Endothelial cell of umbilical vein (primary cell): ENCODE data around the gene KLF15. TPM values are rescaled to one million over a fixed set of nuclear protein-coding genes. Genes with fewer than 3 reads are reported as not detected.

Experiments used
- BruUV-seq: library from RNA; stranded (reverse); fragments of 400-500 nt; replicated peaks from 2 replicates; lab custom pipeline; 2021; lab: Mats Ljungman, UMichigan
- CTCF ChIA-PET: fragments of 300-600, 350-600 bp; sonication (Branson Sonifier 250); formaldehyde crosslinking; loops from one replicate; lab custom pipeline; 2021; ENCODE audit warnings: antibody characterized with exemption, inconsistent platforms; lab: Charles Lee
- POLR2A ChIA-PET: fragments of 300-600, 350-600 bp; sonication (Branson Sonifier 250); formaldehyde crosslinking; loops from one replicate; lab custom pipeline; 2021; ENCODE audit warnings: antibody characterized with exemption, inconsistent platforms; lab: Charles Lee
- DNase-seq: peaks from one replicate; pipeline ENCODE4 v3.0.0-alpha.2; 2011; ENCODE audit warnings: low read depth, low spot score
- FAIRE-seq: peaks from 2 replicates; lab custom pipeline; 2011; peaks lifted over from hg19 to GRCh38; lab: Jason Lieb, UNC
- H2AFZ ChIP-seq: 2 replicates; pipeline ENCODE4 v1.6.0; 2012; ENCODE audit warnings: low read depth, low read length, control low read depth, inconsistent platforms
- H3K27ac ChIP-seq: 2 replicates; pipeline ENCODE4 v1.5.1; 2011; ENCODE audit warnings: low read depth, mild to moderate bottlenecking, control low read depth, low read length, moderate library complexity; ENCODE audit not compliant: insufficient read depth
- H3K27me3 ChIP-seq, 2 experiments: 2 replicates each; pipeline versions ENCODE4 v1.6.0 to v1.6.1; 2011; ENCODE audit warnings: low read length in 2 of 2, mixed read lengths in 1 of 2; ENCODE audit not compliant: control insufficient read depth in 2 of 2, insufficient read depth in 2 of 2
- H3K36me3 ChIP-seq, 2 experiments: 2 replicates in 1 of 2; 3 replicates in 1 of 2; pipeline ENCODE4 v1.5.1; 2011; ENCODE audit warnings: low read length in 2 of 2, mild to moderate bottlenecking in 1 of 2, moderate library complexity in 1 of 2; ENCODE audit not compliant: control insufficient read depth in 2 of 2, insufficient read depth in 2 of 2; ENCODE audit errors: extremely low read depth in 1 of 2
- H3K4me1 ChIP-seq: 3 replicates; pipeline ENCODE4 v1.5.1; 2011; ENCODE audit warnings: mild to moderate bottlenecking, low read length; ENCODE audit not compliant: control insufficient read depth, insufficient read depth; ENCODE audit errors: extremely low read depth
- H3K4me2 ChIP-seq: 2 replicates; pipeline ENCODE4 v1.6.1; 2011; ENCODE audit warnings: low read length, control low read depth, mixed read lengths; ENCODE audit not compliant: insufficient read depth
- H3K4me3 ChIP-seq, 3 experiments: fragments of 200-600 bp in 1 of 3; sonication (generic), shearing (Covaris generic) in 1 of 3; replicated peaks in 1 of 3; 2 replicates each; pipeline ENCODE4 v1.5.1; 2011 to 2016; ENCODE audit warnings: control low read depth in 3 of 3, low read length in 3 of 3, mild to moderate bottlenecking in 2 of 3, inconsistent platforms in 1 of 3, low read depth in 1 of 3, moderate library complexity in 1 of 3; ENCODE audit not compliant: insufficient read depth in 1 of 3
- H3K79me2 ChIP-seq: 2 replicates; pipeline ENCODE4 v1.6.0; 2012; ENCODE audit warnings: low read length, inconsistent platforms; ENCODE audit not compliant: control insufficient read depth, insufficient read depth
- H3K9ac ChIP-seq: replicated peaks from 2 replicates; pipeline ENCODE3; 2011; ENCODE audit warnings: low read length, control low read depth; ENCODE audit not compliant: insufficient read depth; ENCODE audit errors: extremely low read depth
- H3K9me1 ChIP-seq: replicated peaks from 3 replicates; pipeline ENCODE4 v1.6.0; 2011; ENCODE audit warnings: mild to moderate bottlenecking, low read length; ENCODE audit not compliant: control insufficient read depth, insufficient read depth; ENCODE audit errors: extremely low read depth
- H3K9me3 ChIP-seq: replicated peaks from 2 replicates; pipeline ENCODE4 v1.5.1; 2012; ENCODE audit warnings: low read length, inconsistent platforms; ENCODE audit not compliant: control insufficient read depth, insufficient read depth
- H4K20me1 ChIP-seq: replicated peaks from 2 replicates; pipeline ENCODE3; 2011; ENCODE audit warnings: mild to moderate bottlenecking, low read length; ENCODE audit not compliant: control insufficient read depth, insufficient read depth; ENCODE audit errors: extremely low read depth
- EZH2 ChIP-seq: IDR thresholded peaks from 2 replicates; pipeline ENCODE4 v1.6.1; 2012; ENCODE audit warnings: borderline replicate concordance, low read depth, mild to moderate bottlenecking, moderate library complexity, low read length, inconsistent platforms; ENCODE audit not compliant: severe bottlenecking
- FOS ChIP-seq: IDR thresholded peaks from 2 replicates; pipeline ENCODE4 v1.6.1; 2011; ENCODE audit warnings: mild to moderate bottlenecking, low read length, moderate library complexity, borderline replicate concordance; ENCODE audit not compliant: insufficient read depth
- GATA2 ChIP-seq: IDR thresholded peaks from 2 replicates; pipeline ENCODE4 v1.7.0; 2011; ENCODE audit warnings: low read depth, mild to moderate bottlenecking, moderate library complexity, mixed read lengths, low read length; ENCODE audit not compliant: insufficient read length, insufficient read depth
- JUN ChIP-seq: IDR thresholded peaks from 2 replicates; pipeline ENCODE4 v1.6.1; 2011; ENCODE audit warnings: borderline replicate concordance, low read depth; ENCODE audit not compliant: insufficient read length, insufficient read depth
- MAX ChIP-seq: IDR thresholded peaks from 2 replicates; pipeline ENCODE4 v1.6.1; 2011; ENCODE audit not compliant: insufficient read depth, insufficient read length
- MYC ChIP-seq: IDR thresholded peaks from one replicate; pipeline ENCODE4 v1.6.1; 2011; ENCODE audit warnings: mild to moderate bottlenecking, low read depth, low read length
- POLR2A ChIP-seq: IDR thresholded peaks from 2 replicates; pipeline ENCODE4 v1.6.1; 2012; ENCODE audit warnings: low read depth, mild to moderate bottlenecking, control low read depth, low read length
- POLR2AphosphoS5 ChIP-seq: IDR thresholded peaks from 2 replicates; pipeline ENCODE4 v1.6.1; 2012; ENCODE audit warnings: low read depth, mild to moderate bottlenecking, control low read depth, low read length, moderate library complexity; ENCODE audit not compliant: insufficient read depth
- dilution Hi-C: fragments of 300-500 bp; cut with MboI; formaldehyde crosslinking; loops from one replicate; pipeline ENCODE4 v1.15.0; 2019; ENCODE audit warnings: low sequenced_read_pairs; ENCODE audit not compliant: extremely low pct_ligation_motif_present
- intact Hi-C: fragments of 100-400 bp; cut with micrococcal nuclease; formaldehyde crosslinking; loops from one replicate; pipeline ENCODE4 v1.10.0; 2022
- polyA plus RNA-seq, 4 experiments: library from polyadenylated mRNA; depleted of rRNA in 3 of 4; stranded (reverse) in 3 of 4; unstranded in 1 of 4; fragments of >200 nt; gene quantifications; 2 replicates each; pipeline versions ENCODE4 v1.2.1 to v1.2.3, GENCODE V29; 2011 to 2012; ENCODE audit warnings: missing spikeins in 1 of 4
- total RNA-seq: library from RNA; stranded (reverse); gene quantifications from 2 replicates; pipeline ENCODE4 v1.2.3, GENCODE V29; 2021
- TF ChIP-seq, protein P1 (sequence below), 2 donors: IDR thresholded peaks; 1 replicate in 1 of 2; 2 replicates in 1 of 2; pipeline ENCODE4 v1.5.1; 2011; ENCODE audit warnings: low read length in 2 of 2, mild to moderate bottlenecking in 2 of 2, moderate library complexity in 2 of 2, control low read depth in 1 of 2, inconsistent platforms in 1 of 2, low read depth in 1 of 2; ENCODE audit not compliant: insufficient read depth in 1 of 2; ENCODE audit errors: extremely low read depth in 1 of 2

The KLF15 gene
- total and polyA plus RNA-seq, 2 donors (not counting 3 experiments of a cell fraction or from before 2014, with no cell fraction given): 2.2 to 3.0 TPM

GRCh38 chr3:126371096-126371705 lies 14.0 kb upstream of the KLF15 start:
- TF ChIP-seq, protein P1, sequence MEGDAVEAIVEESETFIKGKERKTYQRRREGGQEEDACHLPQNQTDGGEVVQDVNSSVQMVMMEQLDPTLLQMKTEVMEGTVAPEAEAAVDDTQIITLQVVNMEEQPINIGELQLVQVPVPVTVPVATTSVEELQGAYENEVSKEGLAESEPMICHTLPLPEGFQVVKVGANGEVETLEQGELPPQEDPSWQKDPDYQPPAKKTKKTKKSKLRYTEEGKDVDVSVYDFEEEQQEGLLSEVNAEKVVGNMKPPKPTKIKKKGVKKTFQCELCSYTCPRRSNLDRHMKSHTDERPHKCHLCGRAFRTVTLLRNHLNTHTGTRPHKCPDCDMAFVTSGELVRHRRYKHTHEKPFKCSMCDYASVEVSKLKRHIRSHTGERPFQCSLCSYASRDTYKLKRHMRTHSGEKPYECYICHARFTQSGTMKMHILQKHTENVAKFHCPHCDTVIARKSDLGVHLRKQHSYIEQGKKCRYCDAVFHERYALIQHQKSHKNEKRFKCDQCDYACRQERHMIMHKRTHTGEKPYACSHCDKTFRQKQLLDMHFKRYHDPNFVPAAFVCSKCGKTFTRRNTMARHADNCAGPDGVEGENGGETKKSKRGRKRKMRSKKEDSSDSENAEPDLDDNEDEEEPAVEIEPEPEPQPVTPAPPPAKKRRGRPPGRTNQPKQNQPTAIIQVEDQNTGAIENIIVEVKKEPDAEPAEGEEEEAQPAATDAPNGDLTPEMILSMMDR (IDR thresholded peaks at IDR 0.05; ENCODE audit: extremely low read depth in 1 of 2, insufficient read depth in 1 of 2, low read depth in 1 of 2, low read length in 2 of 2): no peak
- TF ChIP-seq GATA2 (no peak), MAX (no peak), MYC (no peak), POLR2A (no peak), POLR2AphosphoS5 (no peak), EZH2 (no peak), FOS (no peak), JUN (no peak)
- Histone ChIP-seq H2AFZ (no peak overlapping the region), H3K9me1 (no peaks in the 10 kb centered on the region), H3K9ac (no peak overlapping the region), H3K27ac (no peak overlapping the region), H3K36me3 (no peaks in the 10 kb centered on the region), H3K4me2 (no peak overlapping the region), H3K79me2 (no peaks in the 10 kb centered on the region), H3K4me1 (no peaks in the 10 kb centered on the region), H3K9me3 (no peaks in the 10 kb centered on the region), H4K20me1 (no peaks in the 10 kb centered on the region), H3K27me3 (no peaks in the 10 kb centered on the region), H3K4me3 (no peak overlapping the region)
- no peak for FAIRE-seq
- intact Hi-C loops: no loop called here
- CTCF ChIA-PET: no interaction called here
- dilution Hi-C loops: no loop called here
- POLR2A ChIA-PET: no interaction called here
- no TSS peak for BruUV-seq
- DNase-seq: no peak
